ENCODE data around the gene COPRS.

Gene COPRS

GRCh38 chr17:31882571-31882970 lies 23.5 kb upstream of the COPRS start:
- TF ChIP-seq CTCF (IDR thresholded peaks at IDR 0.05; ENCODE audit: extremely low read depth, missing control alignments) = no peak
- no peak for DNase-seq (ENCODE audit: low spot score)

- TF ChIP-seq CTCF (IDR thresholded peaks at IDR 0.05; ENCODE audit: extremely low read depth, missing control alignments) = no peak
- no peak for DNase-seq (ENCODE audit: low spot score)
Measured at GRCh38 chr17:31880311-31880710, 21.3 kb upstream of the COPRS start.

- no peak for TF ChIP-seq CTCF (IDR thresholded peaks at IDR 0.05; ENCODE audit: extremely low read depth, missing control alignments)
- no peak for DNase-seq (ENCODE audit: low spot score)
Measured at GRCh38 chr17:31878703-31879073, 19.6 kb upstream of the COPRS start.

- TF ChIP-seq CTCF (IDR thresholded peaks at IDR 0.05; ENCODE audit: extremely low read depth, missing control alignments) = no peak
- no peak for DNase-seq (ENCODE audit: low spot score)
Measured at GRCh38 chr17:31877911-31878702, 19.1 kb upstream of the COPRS start.

- no peak for DNase-seq (ENCODE audit: low spot score)
- no peak for TF ChIP-seq CTCF (IDR thresholded peaks at IDR 0.05; ENCODE audit: extremely low read depth, missing control alignments)
Measured at GRCh38 chr17:31877341-31877740, 18.3 kb upstream of the COPRS start.

- no peak for TF ChIP-seq CTCF (IDR thresholded peaks at IDR 0.05; ENCODE audit: extremely low read depth, missing control alignments)
Measured at GRCh38 chr17:31875081-31875480, 16.0 kb upstream of the COPRS start.

GRCh38 chr17:31869797-31870568 lies 10.9 kb upstream of the COPRS start:
- DNase-seq (ENCODE audit: low spot score) = no peak
- TF ChIP-seq CTCF (IDR thresholded peaks at IDR 0.05; ENCODE audit: extremely low read depth, missing control alignments) = no peak

More at GRCh38 chr17:31875081-31875480, 16.0 kb upstream of the COPRS start:
- no peak for DNase-seq (ENCODE audit: low spot score)
